Mammary epithelial cell (primary cell): ENCODE measurements around the gene TMED8.

Experiments used
- CTCF ChIP-seq, 2 donors: IDR thresholded peaks in 1 of 2; conservative IDR thresholded peaks in 1 of 2; 2 replicates each; pipeline ENCODE4 v1.5.1; 2011 to 2012; ENCODE audit warnings: inconsistent platforms in 2 of 2, low read length in 2 of 2, mild to moderate bottlenecking in 2 of 2, control low read depth in 1 of 2, low read depth in 1 of 2; ENCODE audit not compliant: insufficient read depth in 1 of 2; ENCODE audit errors: extremely low read depth in 1 of 2
- EZH2 ChIP-seq: IDR thresholded peaks from 2 replicates; pipeline ENCODE4 v1.6.1; 2012; ENCODE audit warnings: low read length, inconsistent platforms, borderline replicate concordance

GRCh38 chr14:77319422-77319821, 57.5 kb downstream of the TMED8 start:
- TF ChIP-seq CTCF (conservative IDR thresholded peaks at IDR 0.05 in 1 of 2, IDR thresholded peaks at IDR 0.05 in 1 of 2; ENCODE audit: extremely low read depth in 1 of 2, insufficient read depth in 1 of 2, low read depth in 1 of 2, low read length in 2 of 2) (no peak), EZH2 (no peak)
